ENCODE results near the gene CTAGE9.

CTAGE9 gene

DNA sequence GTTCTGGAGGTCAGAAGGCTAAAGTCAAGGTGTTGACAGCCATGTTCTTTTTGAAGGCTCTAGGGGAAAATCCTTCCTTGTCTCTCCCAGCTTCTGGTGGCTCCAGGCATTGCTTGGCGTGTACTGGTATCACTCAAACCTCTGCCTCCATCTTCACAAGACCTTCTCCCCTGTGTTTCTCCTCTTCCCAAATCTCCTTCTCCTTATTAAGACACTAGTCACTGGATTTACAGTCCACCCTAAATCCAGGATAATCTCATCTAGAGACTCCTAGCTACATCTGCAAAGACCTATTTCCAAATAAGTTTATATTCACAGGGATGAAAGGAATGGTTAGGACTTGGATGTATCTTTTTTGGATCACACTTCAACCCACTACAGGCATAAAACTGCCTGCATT lies 26.0 kb upstream of the CTAGE9 start:
- H3K4me3 ChIP-seq (ENCODE audit: low read depth, low read length), result no peak overlapping the region
- TF ChIP-seq CTCF (IDR thresholded peaks at IDR 0.05; ENCODE audit: borderline replicate concordance, insufficient read depth, low read depth, low read length), result no peak

DNA sequence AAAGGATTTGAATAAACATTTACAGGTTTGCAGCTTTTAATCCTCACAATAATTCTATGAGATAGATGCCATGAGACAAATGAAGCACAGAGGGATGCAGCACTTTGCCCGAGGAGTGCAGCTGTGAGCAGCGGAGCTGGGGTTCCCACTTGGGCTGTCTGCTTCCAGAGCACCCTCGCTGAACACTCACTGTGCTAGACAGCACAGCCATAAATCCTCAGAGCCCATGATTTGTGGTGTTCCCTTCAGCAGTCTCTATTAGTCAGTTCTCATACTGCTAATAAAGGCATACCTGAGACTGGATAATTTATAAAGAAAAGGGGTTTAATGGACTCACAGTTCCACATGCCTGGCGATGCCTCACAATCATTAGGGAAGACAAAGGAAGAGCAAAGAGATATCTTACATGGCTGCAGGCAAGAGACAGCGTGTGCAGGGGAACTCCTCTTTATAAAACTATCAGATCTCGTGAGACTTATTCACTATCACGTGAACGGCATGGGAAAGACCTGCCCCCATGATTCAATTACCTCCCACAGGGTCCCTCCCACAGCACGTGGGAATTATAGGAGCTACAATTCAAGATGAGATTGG lies 25.3 kb upstream of the CTAGE9 start:
- TF ChIP-seq CTCF (IDR thresholded peaks at IDR 0.05; ENCODE audit: borderline replicate concordance, insufficient read depth, low read depth, low read length), result no peak
- H3K4me3 ChIP-seq (ENCODE audit: low read depth, low read length), result no peak overlapping the region

DNA sequence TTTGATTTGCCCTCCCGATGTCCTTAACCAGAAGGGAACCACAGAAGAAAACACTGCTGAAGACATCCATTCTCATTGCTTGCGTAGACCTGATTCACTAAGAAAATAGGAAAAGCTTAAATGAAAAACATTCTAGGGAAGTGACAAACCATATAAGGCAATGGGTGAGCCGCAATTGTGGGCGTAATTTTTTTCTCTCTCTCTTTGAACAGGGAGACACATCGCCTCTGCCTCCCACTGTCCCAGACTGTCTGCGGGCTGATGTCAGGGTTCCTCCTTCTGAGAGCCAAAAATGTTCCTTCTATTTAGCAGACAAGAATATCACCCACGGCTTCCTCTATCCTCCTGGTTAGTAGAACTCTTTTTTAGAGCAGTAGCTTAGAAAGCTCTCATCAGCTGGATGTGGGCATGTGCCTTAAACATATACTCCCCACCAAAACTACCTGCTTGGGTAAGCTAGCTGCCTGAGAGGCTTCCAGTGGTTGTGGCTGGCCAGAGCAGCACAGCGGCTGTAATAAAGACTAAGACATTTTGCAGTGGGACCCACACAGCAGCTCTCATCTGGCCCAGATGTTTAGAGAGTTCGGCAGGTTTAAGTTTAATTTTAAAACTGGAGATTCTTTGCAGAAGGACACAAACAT lies 22.7 kb upstream of the CTAGE9 start:
- no peak for TF ChIP-seq CTCF (IDR thresholded peaks at IDR 0.05; ENCODE audit: borderline replicate concordance, insufficient read depth, low read depth, low read length)
- H3K4me3 ChIP-seq (ENCODE audit: low read depth, low read length), result no peak overlapping the region

- H3K4me3 ChIP-seq (ENCODE audit: low read depth, low read length), result no peak overlapping the region
- no peak for TF ChIP-seq CTCF (IDR thresholded peaks at IDR 0.05; ENCODE audit: borderline replicate concordance, insufficient read depth, low read depth, low read length)
These were observed 20.4 kb upstream of the CTAGE9 start for GRCh38 chr6:131731224-131731623.

- no peak overlapping the region for H3K4me3 ChIP-seq (ENCODE audit: low read depth, low read length)
- TF ChIP-seq CTCF (IDR thresholded peaks at IDR 0.05; ENCODE audit: borderline replicate concordance, insufficient read depth, low read depth, low read length), result no peak
These were observed 19.4 kb upstream of the CTAGE9 start for GRCh38 chr6:131730264-131730663.

DNA sequence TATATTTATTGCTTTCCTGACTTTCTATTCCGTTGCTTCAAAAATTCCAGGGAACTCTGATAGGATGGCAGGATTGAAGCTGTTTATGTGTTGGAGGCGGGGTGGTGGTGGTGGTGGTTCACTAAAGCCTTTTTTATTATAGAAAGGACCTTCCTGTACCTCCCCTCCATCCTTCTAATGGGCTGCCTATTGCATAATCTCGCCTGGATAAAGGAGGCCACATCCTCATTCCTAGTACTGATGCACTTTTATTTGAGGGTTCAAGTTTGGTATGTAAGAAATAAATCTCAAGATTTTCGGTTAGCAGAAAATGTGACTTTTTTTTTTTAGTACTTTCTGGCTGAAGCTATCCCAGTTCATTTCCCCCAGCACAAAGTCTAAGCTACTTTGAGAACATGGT lies 18.7 kb upstream of the CTAGE9 start:
- no peak for TF ChIP-seq CTCF (IDR thresholded peaks at IDR 0.05; ENCODE audit: borderline replicate concordance, insufficient read depth, low read depth, low read length)
- no peak overlapping the region for H3K4me3 ChIP-seq (ENCODE audit: low read depth, low read length)

DNA sequence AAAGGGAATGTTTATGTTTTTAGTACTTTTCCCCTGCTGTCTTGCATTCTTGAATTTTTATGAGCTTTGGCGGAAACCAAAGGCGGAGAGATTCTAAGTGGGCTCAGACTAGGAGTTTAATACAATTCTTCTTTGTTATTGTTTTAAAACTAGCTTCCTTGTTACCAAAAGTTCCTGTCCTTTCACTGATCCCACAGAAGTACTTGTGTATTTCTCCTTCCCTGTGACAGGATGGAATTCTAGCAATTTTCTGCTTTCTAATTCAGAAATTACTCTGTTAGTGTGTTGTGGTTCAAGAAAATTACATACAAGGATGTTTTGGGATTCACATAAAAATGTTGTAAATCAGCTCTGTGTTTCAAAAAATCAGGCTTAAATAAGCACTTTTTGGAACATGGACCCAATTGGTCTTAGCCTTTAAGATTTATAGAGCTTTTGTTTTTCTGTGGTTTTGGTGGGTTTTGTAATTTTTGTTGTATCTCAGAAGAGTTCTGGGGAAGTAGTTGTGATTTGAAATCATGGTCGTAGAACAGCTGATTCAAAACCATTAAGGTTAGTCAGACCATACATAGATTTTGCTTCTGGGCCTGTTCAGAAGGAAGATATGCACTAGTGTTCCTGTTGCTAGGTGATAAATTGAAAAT lies 17.6 kb upstream of the CTAGE9 start:
- no peak overlapping the region for H3K4me3 ChIP-seq (ENCODE audit: low read depth, low read length)
- TF ChIP-seq CTCF (IDR thresholded peaks at IDR 0.05; ENCODE audit: borderline replicate concordance, insufficient read depth, low read depth, low read length), result no peak
